Progenitor cell of endocrine pancreas (in vitro differentiated cells): ENCODE results near the gene FFAR3. TPM values are rescaled to one million over a fixed set of nuclear protein-coding genes. Genes with fewer than 3 reads are reported as not detected.

Source experiments
- DNase-seq: peaks from one replicate; pipeline ENCODE4 v3.0.0; 2021; ENCODE audit warnings: low spot score; ENCODE audit not compliant: unreplicated experiment
- H3K27ac Mint-ChIP-seq: 2 replicates; pipeline ENCODE4 v1.8.0; 2021; ENCODE audit warnings: mild to moderate bottlenecking, moderate library complexity, mixed read lengths
- H3K27me3 Mint-ChIP-seq: 2 replicates; pipeline ENCODE4 v1.8.0; 2021; ENCODE audit warnings: mixed read lengths
- H3K36me3 Mint-ChIP-seq: 2 replicates; pipeline ENCODE4 v1.8.0; 2022; ENCODE audit warnings: mixed read lengths; ENCODE audit not compliant: insufficient read depth
- H3K4me1 Mint-ChIP-seq: 2 replicates; pipeline ENCODE4 v1.8.0; 2021; ENCODE audit warnings: low read depth, mixed read lengths
- H3K4me3 Mint-ChIP-seq: 2 replicates; pipeline ENCODE4 v1.8.0; 2021; ENCODE audit warnings: low read depth, mild to moderate bottlenecking, moderate library complexity, mixed read lengths
- H3K9me3 Mint-ChIP-seq: 2 replicates; pipeline ENCODE4 v1.8.0; 2021; ENCODE audit warnings: low read depth, mixed read lengths
- total RNA-seq: library from RNA; stranded (reverse); gene quantifications from 2 replicates; pipeline ENCODE4 v1.2.1, GENCODE V29; 2021
- TF ChIP-seq, protein P1 (sequence below): fragments of 200-600 bp; sonication (generic); IDR thresholded peaks from one replicate; pipeline ENCODE4 v1.5.0; 2021; ENCODE audit warnings: antibody characterized with exemption, mild to moderate bottlenecking; ENCODE audit not compliant: unreplicated experiment

Gene FFAR3
- total RNA-seq, 1 donor from 2014 or later, result not detected

DNA sequence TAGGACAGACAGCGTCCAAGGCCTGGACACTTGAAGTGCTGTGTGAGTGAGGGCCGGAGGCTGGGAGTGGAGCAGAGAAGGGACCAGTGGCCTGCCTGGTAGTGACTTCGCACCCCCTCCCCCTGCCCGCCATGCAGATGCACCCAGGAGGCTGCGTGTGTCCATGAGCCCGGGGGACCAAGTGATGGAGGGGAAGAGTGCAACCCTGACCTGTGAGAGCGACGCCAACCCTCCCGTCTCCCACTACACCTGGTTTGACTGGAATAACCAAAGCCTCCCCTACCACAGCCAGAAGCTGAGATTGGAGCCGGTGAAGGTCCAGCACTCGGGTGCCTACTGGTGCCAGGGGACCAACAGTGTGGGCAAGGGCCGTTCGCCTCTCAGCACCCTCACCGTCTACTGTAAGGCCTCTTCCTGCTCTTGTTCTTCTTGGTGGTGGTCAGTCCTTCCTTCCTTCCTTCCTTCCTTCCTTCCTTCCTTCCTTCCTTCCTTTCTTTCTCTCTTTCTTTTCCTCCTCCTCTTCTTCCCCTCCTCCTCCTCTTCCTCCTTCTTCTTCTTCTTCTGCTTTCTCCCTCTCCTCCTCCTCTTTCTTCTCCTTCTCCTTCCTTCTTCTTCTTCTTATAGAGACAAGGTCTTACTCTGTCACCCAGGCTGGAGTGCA lies 16.6 kb upstream of the FFAR3 start:
- H3K4me3 Mint-ChIP-seq, result no peak overlapping the region
- H3K9me3 Mint-ChIP-seq, result no peaks in the 10 kb centered on the region
- no peaks in the 10 kb centered on the region for H3K4me1 Mint-ChIP-seq
- no peak for DNase-seq
- no peak overlapping the region for H3K27ac Mint-ChIP-seq
- no peaks in the 10 kb centered on the region for H3K36me3 Mint-ChIP-seq
- TF ChIP-seq, protein P1, sequence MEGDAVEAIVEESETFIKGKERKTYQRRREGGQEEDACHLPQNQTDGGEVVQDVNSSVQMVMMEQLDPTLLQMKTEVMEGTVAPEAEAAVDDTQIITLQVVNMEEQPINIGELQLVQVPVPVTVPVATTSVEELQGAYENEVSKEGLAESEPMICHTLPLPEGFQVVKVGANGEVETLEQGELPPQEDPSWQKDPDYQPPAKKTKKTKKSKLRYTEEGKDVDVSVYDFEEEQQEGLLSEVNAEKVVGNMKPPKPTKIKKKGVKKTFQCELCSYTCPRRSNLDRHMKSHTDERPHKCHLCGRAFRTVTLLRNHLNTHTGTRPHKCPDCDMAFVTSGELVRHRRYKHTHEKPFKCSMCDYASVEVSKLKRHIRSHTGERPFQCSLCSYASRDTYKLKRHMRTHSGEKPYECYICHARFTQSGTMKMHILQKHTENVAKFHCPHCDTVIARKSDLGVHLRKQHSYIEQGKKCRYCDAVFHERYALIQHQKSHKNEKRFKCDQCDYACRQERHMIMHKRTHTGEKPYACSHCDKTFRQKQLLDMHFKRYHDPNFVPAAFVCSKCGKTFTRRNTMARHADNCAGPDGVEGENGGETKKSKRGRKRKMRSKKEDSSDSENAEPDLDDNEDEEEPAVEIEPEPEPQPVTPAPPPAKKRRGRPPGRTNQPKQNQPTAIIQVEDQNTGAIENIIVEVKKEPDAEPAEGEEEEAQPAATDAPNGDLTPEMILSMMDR, result no peak
- H3K27me3 Mint-ChIP-seq, result peaks cover 11% of the 10 kb centered on the region

DNA sequence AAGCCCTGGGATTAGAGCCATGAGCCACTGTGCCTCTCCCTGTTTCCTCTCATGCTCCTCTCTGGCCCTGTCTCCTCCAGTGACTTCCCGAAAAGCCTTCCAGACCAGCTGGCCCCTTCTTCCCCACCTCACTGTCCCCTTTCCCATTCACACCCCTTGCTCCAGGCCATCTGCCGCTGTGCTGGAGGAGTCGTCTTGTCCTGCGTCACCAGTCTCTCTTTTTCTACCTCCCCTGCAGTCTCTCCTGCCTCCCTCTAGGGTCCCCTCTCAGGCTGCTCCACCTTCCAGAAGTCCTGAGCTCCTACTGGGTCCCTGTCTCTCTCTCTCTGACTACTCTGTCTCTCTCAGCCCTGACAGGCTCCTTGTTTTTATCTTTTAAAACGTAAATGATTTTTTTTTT lies 15.8 kb upstream of the FFAR3 start:
- Mint-ChIP-seq H3K4me3 (no peak overlapping the region), H3K4me1 (no peaks in the 10 kb centered on the region), H3K27ac (no peak overlapping the region), H3K36me3 (no peaks in the 10 kb centered on the region), H3K27me3 (peaks cover 19% of the 10 kb centered on the region), H3K9me3 (no peaks in the 10 kb centered on the region)
- DNase-seq, result no peak
- TF ChIP-seq, protein P1, result no peak

- Mint-ChIP-seq H3K27me3 (peaks cover 26% of the 10 kb centered on the region), H3K36me3 (no peaks in the 10 kb centered on the region), H3K9me3 (no peaks in the 10 kb centered on the region), H3K4me1 (no peaks in the 10 kb centered on the region), H3K27ac (no peak overlapping the region), H3K4me3 (no peak overlapping the region)
- TF ChIP-seq, protein P1, result no peak
- DNase-seq, result no peak
Measured at GRCh38 chr19:35344511-35345031, 13.7 kb upstream of the FFAR3 start.

- no peak overlapping the region for H3K4me3 Mint-ChIP-seq
- H3K27me3 Mint-ChIP-seq, result peaks cover 28% of the 10 kb centered on the region
- H3K4me1 Mint-ChIP-seq, result no peaks in the 10 kb centered on the region
- TF ChIP-seq, protein P1, result no peak
- H3K9me3 Mint-ChIP-seq, result no peaks in the 10 kb centered on the region
- no peaks in the 10 kb centered on the region for H3K36me3 Mint-ChIP-seq
- DNase-seq, result no peak
- no peak overlapping the region for H3K27ac Mint-ChIP-seq
Measured at GRCh38 chr19:35345671-35346111, 12.6 kb upstream of the FFAR3 start.

- TF ChIP-seq, protein P1, result no peak
- H3K4me1 Mint-ChIP-seq, result no peaks in the 10 kb centered on the region
- DNase-seq, result no peak
- no peak overlapping the region for H3K4me3 Mint-ChIP-seq
- no peaks in the 10 kb centered on the region for H3K36me3 Mint-ChIP-seq
- H3K27ac Mint-ChIP-seq, result no peak overlapping the region
- H3K9me3 Mint-ChIP-seq, result no peaks in the 10 kb centered on the region
- H3K27me3 Mint-ChIP-seq, result peaks cover 28% of the 10 kb centered on the region
Measured at GRCh38 chr19:35346193-35347052, 11.8 kb upstream of the FFAR3 start.
